Gastroesophageal sphincter (tissue), 3 donors: ENCODE measurements around the gene GATA6.

ENCODE experiments used
- POLR2A ChIP-seq, 2 donors: fragments of 450-650 bp; IDR thresholded peaks; one replicate each; pipeline ENCODE4 v1.6.1; 2017; ENCODE audit warnings: antibody characterized with exemption in 2 of 2, mild to moderate bottlenecking in 2 of 2, moderate library complexity in 1 of 2
- TF ChIP-seq, protein P1 (sequence below), 4 experiments: fragments of 200-600 bp in 2 of 4; fragments of 450-650 bp in 2 of 4; sonication (generic) in 1 of 4; IDR thresholded peaks; one replicate each; pipeline ENCODE4 v1.5.1; 2017 to 2019; ENCODE audit warnings: antibody characterized with exemption in 4 of 4, mild to moderate bottlenecking in 2 of 4, moderate library complexity in 2 of 4

- TF ChIP-seq, protein P1, sequence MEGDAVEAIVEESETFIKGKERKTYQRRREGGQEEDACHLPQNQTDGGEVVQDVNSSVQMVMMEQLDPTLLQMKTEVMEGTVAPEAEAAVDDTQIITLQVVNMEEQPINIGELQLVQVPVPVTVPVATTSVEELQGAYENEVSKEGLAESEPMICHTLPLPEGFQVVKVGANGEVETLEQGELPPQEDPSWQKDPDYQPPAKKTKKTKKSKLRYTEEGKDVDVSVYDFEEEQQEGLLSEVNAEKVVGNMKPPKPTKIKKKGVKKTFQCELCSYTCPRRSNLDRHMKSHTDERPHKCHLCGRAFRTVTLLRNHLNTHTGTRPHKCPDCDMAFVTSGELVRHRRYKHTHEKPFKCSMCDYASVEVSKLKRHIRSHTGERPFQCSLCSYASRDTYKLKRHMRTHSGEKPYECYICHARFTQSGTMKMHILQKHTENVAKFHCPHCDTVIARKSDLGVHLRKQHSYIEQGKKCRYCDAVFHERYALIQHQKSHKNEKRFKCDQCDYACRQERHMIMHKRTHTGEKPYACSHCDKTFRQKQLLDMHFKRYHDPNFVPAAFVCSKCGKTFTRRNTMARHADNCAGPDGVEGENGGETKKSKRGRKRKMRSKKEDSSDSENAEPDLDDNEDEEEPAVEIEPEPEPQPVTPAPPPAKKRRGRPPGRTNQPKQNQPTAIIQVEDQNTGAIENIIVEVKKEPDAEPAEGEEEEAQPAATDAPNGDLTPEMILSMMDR (IDR thresholded peaks at IDR 0.05), result no peak
- no peak for TF ChIP-seq POLR2A (IDR thresholded peaks at IDR 0.05)
Measured at GRCh38 chr18:22172594-22173049, 3.2 kb downstream of the GATA6 start.
